Transverse colon (tissue), 4 donors: Measurements from ENCODE around the gene WRNIP1. TPM values are rescaled to one million over a fixed set of nuclear protein-coding genes. Genes with fewer than 3 reads are reported as not detected.

Experiments
- DNase-seq: peaks from one replicate; pipeline ENCODE4 v3.0.0-alpha.2; 2019
- H3K27ac ChIP-seq, 4 donors: fragments of 200-600 bp; sonication (generic); 2 replicates each; pipeline ENCODE4 v1.5.1; 2016 to 2018; ENCODE audit warnings: inconsistent platforms in 4 of 4
- H3K27me3 ChIP-seq: fragments of 200-600 bp; sonication (generic); 2 replicates; pipeline ENCODE4 v1.5.1; 2017; ENCODE audit warnings: inconsistent platforms
- H3K36me3 ChIP-seq, 4 donors: fragments of 200-600 bp; sonication (generic); 2 replicates each; pipeline ENCODE4 v1.5.1; 2017 to 2019; ENCODE audit warnings: inconsistent platforms in 4 of 4
- H3K4me1 ChIP-seq, 4 donors: fragments of 200-600 bp; sonication (generic); 2 replicates each; pipeline ENCODE4 v1.5.1; 2017 to 2020; ENCODE audit warnings: inconsistent platforms in 4 of 4
- H3K4me3 ChIP-seq, 4 donors: fragments of 200-600 bp; sonication (generic); 1 replicate in 1 of 4; 2 replicates in 3 of 4; pipeline versions ENCODE4 v1.5.1 to v1.6.1; 2017 to 2019; ENCODE audit warnings: inconsistent platforms in 4 of 4
- H3K9me3 ChIP-seq, 2 donors: fragments of 200-600 bp; sonication (generic); 2 replicates each; pipeline ENCODE4 v1.5.1; 2017 to 2019; ENCODE audit warnings: inconsistent platforms in 2 of 2
- CTCF ChIP-seq, 5 experiments: fragments of 200-600 bp in 3 of 5; fragments of 450-650 bp in 2 of 5; sonication (generic) in 3 of 5; IDR thresholded peaks; 1 replicate in 2 of 5; 2 replicates in 3 of 5; pipeline ENCODE4 v1.5.1; 2016 to 2017; ENCODE audit warnings: antibody characterized with exemption in 5 of 5, inconsistent platforms in 3 of 5, mild to moderate bottlenecking in 2 of 5, moderate library complexity in 1 of 5
- EP300 ChIP-seq: sonication (generic); formaldehyde crosslinking; IDR thresholded peaks from one replicate; pipeline ENCODE4 v1.6.1; 2017; ENCODE audit warnings: antibody characterized with exemption, low read depth
- POLR2A ChIP-seq: fragments of 450-650 bp; IDR thresholded peaks from one replicate; pipeline ENCODE4 v1.6.1; 2016; ENCODE audit warnings: antibody characterized with exemption, mild to moderate bottlenecking, moderate library complexity
- POLR2AphosphoS5 ChIP-seq, 3 donors: sonication (generic); formaldehyde crosslinking; IDR thresholded peaks; one replicate each; pipeline ENCODE4 v1.6.1; 2016; ENCODE audit warnings: antibody characterized with exemption in 3 of 3
- WGBS, 2 donors: methylation state at CpG; one replicate each; pipeline ENCODE4 v1.1.5; 2018; ENCODE audit warnings: low coverage in 1 of 2; 5-methylcytosine and 5-hydroxymethylcytosine counted together
- in situ Hi-C, 4 donors: fragments of 200-750 bp; cut with MboI; loops; one replicate each; pipeline versions ENCODE4 v1.15.0 to v1.15.1; 2017; ENCODE audit warnings: low sequenced_read_pairs in 3 of 4, low pct_ligation_motif_present in 1 of 4, low pct_unique_long_range_greater_than_20kb in 1 of 4
- intact Hi-C: fragments of 100-400 bp; cut with DNase I; formaldehyde crosslinking; loops from one replicate; pipeline ENCODE4 v1.15.1; 2023; ENCODE audit warnings: low total_unique reads
- total RNA-seq, 4 donors: library from RNA; depleted of rRNA; stranded (reverse); fragments of >200 nt; gene quantifications; one replicate each; pipeline ENCODE4 v1.1.0, GENCODE V29; 2016

WRNIP1 gene
- total RNA-seq, 4 donors from 2014 or later: 58.3 to 105 (median 65.8) TPM

DNA sequence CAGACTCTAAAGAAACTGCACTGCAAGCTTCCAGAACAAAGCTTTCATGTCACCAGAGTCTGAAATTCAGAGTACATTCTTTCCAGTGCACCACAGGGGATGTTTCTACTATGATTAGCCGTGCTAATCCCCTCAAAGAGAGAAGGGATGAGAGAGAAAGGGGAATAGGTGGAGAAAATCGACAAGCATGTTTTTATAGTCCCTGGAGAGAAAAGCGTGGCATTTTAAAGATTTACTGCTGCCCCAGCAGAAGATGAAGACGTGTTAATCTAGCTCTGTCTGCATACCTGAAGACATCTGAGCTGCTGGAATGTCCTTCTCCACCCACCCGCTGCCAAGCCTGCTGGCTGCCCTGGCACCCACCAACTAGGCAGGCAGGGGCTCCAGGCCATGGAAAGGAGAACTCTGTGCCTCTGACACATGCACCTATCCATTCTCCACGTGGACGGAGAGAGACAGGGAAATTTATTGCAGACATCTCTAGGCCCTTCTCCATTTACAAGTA lies 18.6 kb upstream of the WRNIP1 start:
- Histone ChIP-seq H3K27me3 (no peaks in the 10 kb centered on the region), H3K4me3 (no peak overlapping the region), H3K9me3 (no peaks in the 10 kb centered on the region), H3K4me1 (peaks cover 0 to 8% (median 0%) of the 10 kb centered on the region in 4 donors), H3K36me3 (no peaks in the 10 kb centered on the region), H3K27ac (no peak overlapping the region)
- TF ChIP-seq EP300 (no peak), POLR2A (no peak), POLR2AphosphoS5 (IDR thresholded peaks at IDR 0.05) (no peak), CTCF (IDR thresholded peaks at IDR 0.05) (no peak)
- intact Hi-C loops (loop anchor here (10.0 kb wide), 1 partner anchor 1152 kb away; no protein-coding TSS in a partner anchor), in situ Hi-C loops (loop anchor here in 1 of 4 donors (25.0 kb wide), 1 partner anchor 1159 kb away; no protein-coding TSS in a partner anchor)
- DNase-seq: no peak
- 55 to 80% methylated on average over 4 to 7 of the region's 7 CpGs for WGBS, 2 donors

DNA sequence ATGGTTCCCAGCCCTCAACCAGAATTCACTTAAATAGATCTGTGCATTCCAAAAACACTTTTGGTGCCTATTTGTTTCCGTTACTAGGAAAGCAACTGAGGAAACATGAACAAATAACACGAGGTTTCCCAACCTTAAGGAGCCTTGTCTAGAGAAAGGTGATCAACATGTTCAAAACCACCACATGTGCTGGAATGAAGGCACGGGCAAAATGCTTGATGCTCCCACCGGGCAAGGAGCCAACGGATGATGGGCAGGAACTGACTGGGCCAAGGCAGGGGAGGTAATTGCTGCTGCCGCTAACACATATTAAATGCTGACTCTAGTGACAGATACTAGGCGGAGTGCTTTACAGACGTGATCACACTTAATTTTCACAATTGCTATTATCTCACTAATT lies 17.0 kb upstream of the WRNIP1 start:
- DNase-seq: no peak
- in situ Hi-C loops: loop anchor here in 1 of 4 donors (25.0 kb wide), 1 partner anchor 1161 kb away; no protein-coding TSS in a partner anchor
- H3K27ac ChIP-seq: no peak overlapping the region
- no peaks in the 10 kb centered on the region for H3K27me3 ChIP-seq
- no peak for TF ChIP-seq POLR2AphosphoS5 (IDR thresholded peaks at IDR 0.05)
- no peak for TF ChIP-seq CTCF (IDR thresholded peaks at IDR 0.05)
- no peak for TF ChIP-seq EP300
- no peak for TF ChIP-seq POLR2A
- WGBS, 2 donors: 67 to 83% methylated on average over 2 to 8 of the region's 8 CpGs
- H3K4me1 ChIP-seq: peaks cover 0 to 8% (median 0%) of the 10 kb centered on the region in 4 donors
- no peak overlapping the region for H3K4me3 ChIP-seq
- intact Hi-C loops: loop anchor here (10.0 kb wide), 1 partner anchor 1153 kb away; no protein-coding TSS in a partner anchor
- no peaks in the 10 kb centered on the region for H3K36me3 ChIP-seq
- no peaks in the 10 kb centered on the region for H3K9me3 ChIP-seq

- H3K9me3 ChIP-seq: no peaks in the 10 kb centered on the region
- no peak overlapping the region for H3K27ac ChIP-seq
- peaks cover 0 to 8% (median 0%) of the 10 kb centered on the region in 4 donors for H3K4me1 ChIP-seq
- intact Hi-C loops (loop anchor here (10.0 kb wide), 1 partner anchor 1155 kb away; no protein-coding TSS in a partner anchor), in situ Hi-C loops (loop anchor here in 1 of 4 donors (25.0 kb wide), 1 partner anchor 1163 kb away; no protein-coding TSS in a partner anchor)
- TF ChIP-seq EP300 (no peak), CTCF (IDR thresholded peaks at IDR 0.05) (peak; percentile 67 to 88 (median 87)), POLR2AphosphoS5 (IDR thresholded peaks at IDR 0.05) (no peak), POLR2A (no peak)
- no peaks in the 10 kb centered on the region for H3K36me3 ChIP-seq
- H3K4me3 ChIP-seq: no peak overlapping the region
- 6% methylated on average over 9 to 11 of the region's 11 CpGs for WGBS, 2 donors
- DNase-seq: peak; percentile 70
- no peaks in the 10 kb centered on the region for H3K27me3 ChIP-seq
These were observed 15.1 kb upstream of the WRNIP1 start for GRCh38 chr6:2749969-2750600.

GRCh38 chr6:2750832-2751231 lies 14.4 kb upstream of the WRNIP1 start, which contains the start of gene MYLK4:
Gene MYLK4, minus strand, starts transcription at chr6:2750922. Its CDS starts 1,628 bp downstream, at chr6:2749294.
- no peak for DNase-seq
- Histone ChIP-seq H3K4me3 (no peak within 1 kb of the TSS), H3K36me3 (no peaks in the 10 kb centered on the region), H3K4me1 (peaks cover 0 to 8% (median 0%) of the 10 kb centered on the region in 4 donors), H3K9me3 (no peaks in the 10 kb centered on the region), H3K27ac (no peak within 1 kb of the TSS), H3K27me3 (no peaks in the 10 kb centered on the region)
- WGBS, 2 donors: 62 to 72% methylated on average over 7 of the region's 7 CpGs
- intact Hi-C loops: no loop called here
- TF ChIP-seq POLR2AphosphoS5 (IDR thresholded peaks at IDR 0.05) (no peak), CTCF (IDR thresholded peaks at IDR 0.05) (no peak), POLR2A (no peak), EP300 (no peak)
- in situ Hi-C loops: no loop called here
